ENCODE measurements around the gene CHST3. TPM values are rescaled to one million over a fixed set of nuclear protein-coding genes. Genes with fewer than 3 reads are reported as not detected.

Gene CHST3
- total and polyA plus RNA-seq, 10 of the 15 experiments (the other 5 are each of a cell fraction or from before 2014, with no cell fraction given) = 0.03 to 0.50 (median 0.05) TPM; not detected in 2

- FAIRE-seq (peak; percentile 100), DNase-seq (ENCODE audit: low read depth, low spot score) (peak; percentile 81), ATAC-seq (peak; percentile 98)
- in situ Hi-C loops (cut with MboI) = loop anchor here (5.0 kb wide), 1 partner anchor 91 kb away; no protein-coding TSS in a partner anchor
- 20% methylated on average over 12 of the region's 12 CpGs for WGBS (ENCODE audit: insufficient coverage, insufficient replicate concordance, low lambda C conversion rate, missing lambda C conversion rate)
- no TSS peak for BruUV-seq (replicated peaks)
- Histone ChIP-seq H3K27ac (ENCODE audit: control insufficient read depth, insufficient read depth) (no peak overlapping the region), H4K20me1 (ENCODE audit: control insufficient read depth, insufficient read depth) (no peaks in the 10 kb centered on the region), H2AFZ (ENCODE audit: control insufficient read depth, low read depth, low read length) (no peak overlapping the region), H3K79me2 (ENCODE audit: control insufficient read depth, insufficient read depth, low read length) (no peaks in the 10 kb centered on the region), H3K36me3 (ENCODE audit: control insufficient read depth in 2 of 2, insufficient read depth in 2 of 2, low read length in 1 of 2) (no peaks in the 10 kb centered on the region), H3K9ac (ENCODE audit: control insufficient read depth, insufficient read depth, low read length) (no peak overlapping the region), H3K4me3 (no peak overlapping the region), H3K9me3 (replicated peaks; ENCODE audit: control insufficient read depth, insufficient read depth, low read length) (peaks cover 7% of the 10 kb centered on the region), H3K4me1 (ENCODE audit: control insufficient read depth, insufficient read depth, low read length) (peaks cover 3% of the 10 kb centered on the region; the same call in 1 of the 2 replicates), H3K27me3 (replicated peaks in 1 of 2; ENCODE audit: control insufficient read depth in 2 of 2, insufficient read depth in 2 of 2, low read length in 1 of 2) (no peaks in the 10 kb centered on the region), H3K4me2 (ENCODE audit: control insufficient read depth, insufficient read depth) (no peak overlapping the region)
- ChIA-PET CTCF (interaction anchor here (0.6 to 11.4 kb wide), 95 partner anchors 10 to 786 kb away, joined by 3 to 214 read pairs (median 4); partner anchors contain the start of genes ANAPC16 and ASCC1), SMC1A (ENCODE audit: uncharacterized antibody, unreplicated experiment) (interaction anchor here (0.5 to 9.2 kb wide), 55 partner anchors 9 to 770 kb away, joined by 3 to 107 read pairs (median 4); partner anchors contain the start of genes ASCC1, DDIT4 and DNAJB12), POLR2A (interaction anchor here (0.6 to 1.8 kb wide), 11 partner anchors 42 to 289 kb away, joined by 3 to 8 read pairs (median 4); no protein-coding TSS in a partner anchor), RAD21 (ENCODE audit: unreplicated experiment) (interaction anchor here (0.5 to 7.1 kb wide), 68 partner anchors 9 to 786 kb away, joined by 3 to 127 read pairs (median 4); partner anchors contain the start of genes ANAPC16, ASCC1, CHST3 and DDIT4)
- intact Hi-C loops (cut with micrococcal nuclease; ENCODE audit: unreplicated experiment) = loop anchor here (1.0 to 5.0 kb wide), 8 partner anchors 84 to 671 kb away; partner anchors contain the start of gene CHST3
- TF ChIP-seq FOXM1 (IDR thresholded peaks at IDR 0.05; ENCODE audit: low read depth, low read length) (peak; percentile 83; the same call in 1 of the 2 replicates), BHLHE40 (IDR thresholded peaks at IDR 0.05; ENCODE audit: borderline replicate concordance in 1 of 2, low read depth in 2 of 2, low read length in 1 of 2) (peak; percentile 22 to 62; a peak in 2 of 4 replicates), EZH2 (IDR thresholded peaks at IDR 0.05; ENCODE audit: borderline replicate concordance, control insufficient read depth, low read depth, low read length) (no peak), SMC3 (IDR thresholded peaks at IDR 0.05; ENCODE audit: borderline replicate concordance, low read length) (peak; percentile 100), IRF4 (IDR thresholded peaks at IDR 0.05; ENCODE audit: low read depth, low read length) (peak; percentile 65), RB1 (IDR thresholded peaks at IDR 0.05; ENCODE audit: borderline replicate concordance) (peak; percentile 43; the same call in 1 of the 2 replicates), NFIC (IDR thresholded peaks at IDR 0.05; ENCODE audit: low read depth, low read length) (no peak), KDM1A (IDR thresholded peaks at IDR 0.05; ENCODE audit: borderline replicate concordance) (no peak), CREM (IDR thresholded peaks at IDR 0.05; ENCODE audit: low read depth) (0 out of 2 replicates have a peak, but pooled peaks have one; percentile 37), ATF7 (IDR thresholded peaks at IDR 0.05; ENCODE audit: low read depth) (peak; percentile 48; the same call in 1 of the 2 replicates), SMARCA5 (IDR thresholded peaks at IDR 0.05) (peak; percentile 67; the same call in 1 of the 2 replicates), ZNF592 (IDR thresholded peaks at IDR 0.05) (peak; percentile 91; the same call in 1 of the 2 replicates), CHD4 (IDR thresholded peaks at IDR 0.05) (no peak), NBN (IDR thresholded peaks at IDR 0.05) (0 out of 2 replicates have a peak, but pooled peaks have one; percentile 33), RUNX3 (IDR thresholded peaks at IDR 0.05; ENCODE audit: low read length) (peak; percentile 43; the same call in 1 of the 2 replicates), RAD21 (IDR thresholded peaks at IDR 0.05; ENCODE audit: insufficient read depth, low read depth, low read length) (peak; percentile 98), POU2F2 (IDR thresholded peaks at IDR 0.05; ENCODE audit: borderline replicate concordance, low read depth, low read length) (peak; percentile 63; the same call in 1 of the 3 replicates)
Measured at GRCh38 chr10:72048450-72049124, 84.4 kb downstream of the CHST3 start.

Measured in GM12878 (cell line).